Keratinocyte (primary cell): ENCODE results near the gene HDGFL3. TPM values are rescaled to one million over a fixed set of nuclear protein-coding genes. Genes with fewer than 3 reads are reported as not detected.

Experiments used
- DNase-seq: peaks from one replicate; pipeline ENCODE4 v3.0.0-alpha.2; 2011; ENCODE audit warnings: low read depth, missing footprints, low spot score
- FAIRE-seq: peaks from 2 replicates; lab custom pipeline; 2011; peaks lifted over from hg19 to GRCh38; lab: Jason Lieb, UNC
- H2AFZ ChIP-seq: 2 replicates; pipeline ENCODE4 v1.6.0; 2012; ENCODE audit warnings: low read length, control low read depth, inconsistent platforms; ENCODE audit not compliant: control insufficient read depth
- H3K27ac ChIP-seq: 2 replicates; pipeline ENCODE4 v1.5.1; 2011; ENCODE audit warnings: low read length; ENCODE audit not compliant: control insufficient read depth, insufficient read depth
- H3K27me3 ChIP-seq: 3 replicates; pipeline ENCODE4 v1.6.0; 2011; ENCODE audit warnings: low read length; ENCODE audit not compliant: control insufficient read depth, insufficient read depth; ENCODE audit errors: extremely low read depth
- H3K36me3 ChIP-seq, 2 experiments: 2 replicates in 1 of 2; 3 replicates in 1 of 2; pipeline ENCODE4 v1.5.1; 2011; ENCODE audit warnings: low read length in 2 of 2, mild to moderate bottlenecking in 1 of 2; ENCODE audit not compliant: control insufficient read depth in 2 of 2, insufficient read depth in 2 of 2; ENCODE audit errors: extremely low read depth in 1 of 2
- H3K4me1 ChIP-seq: 3 replicates; pipeline ENCODE4 v1.5.1; 2011; ENCODE audit warnings: low read length; ENCODE audit not compliant: control insufficient read depth, insufficient read depth; ENCODE audit errors: extremely low read depth
- H3K4me2 ChIP-seq: 3 replicates; pipeline ENCODE4 v1.6.0; 2011; ENCODE audit warnings: low read depth, low read length; ENCODE audit not compliant: control insufficient read depth, insufficient read depth; ENCODE audit errors: extremely low read depth
- H3K4me3 ChIP-seq, 3 experiments: fragments of 200-600 bp in 1 of 3; sonication (generic) in 1 of 3; 2 replicates in 2 of 3; 3 replicates in 1 of 3; pipeline ENCODE4 v1.5.1; 2011 to 2016; ENCODE audit warnings: low read length in 3 of 3, mild to moderate bottlenecking in 3 of 3, control low read depth in 2 of 3, inconsistent platforms in 1 of 3, low read depth in 1 of 3, mixed read lengths in 1 of 3, mixed run types in 1 of 3, moderate library complexity in 1 of 3; ENCODE audit not compliant: control insufficient read depth in 2 of 3, insufficient read depth in 2 of 3; ENCODE audit errors: extremely low read depth in 1 of 3
- H3K79me2 ChIP-seq: 2 replicates; pipeline ENCODE4 v1.6.0; 2012; ENCODE audit warnings: low read length; ENCODE audit not compliant: control insufficient read depth, insufficient read depth
- H3K9ac ChIP-seq: 3 replicates; pipeline ENCODE4 v1.6.0; 2011; ENCODE audit warnings: low read length; ENCODE audit not compliant: control insufficient read depth, insufficient read depth; ENCODE audit errors: extremely low read depth
- H3K9me1 ChIP-seq: 3 replicates; pipeline ENCODE4 v1.6.0; 2011; ENCODE audit warnings: low read length; ENCODE audit not compliant: control insufficient read depth, insufficient read depth; ENCODE audit errors: extremely low read depth
- H3K9me3 ChIP-seq: 2 replicates; pipeline ENCODE4 v1.5.1; 2012; ENCODE audit warnings: low read depth, low read length; ENCODE audit not compliant: control insufficient read depth
- H4K20me1 ChIP-seq: 3 replicates; pipeline ENCODE4 v1.6.0; 2011; ENCODE audit warnings: low read length; ENCODE audit not compliant: control insufficient read depth, insufficient read depth; ENCODE audit errors: extremely low read depth
- CTCF ChIP-seq, 3 experiments: IDR thresholded peaks in 1 of 3; conservative IDR thresholded peaks in 1 of 3; optimal IDR thresholded peaks in 1 of 3; 2 replicates in 2 of 3; 3 replicates in 1 of 3; pipeline versions ENCODE3 to v1.5.1; 2011; ENCODE audit warnings: low read length in 3 of 3, mild to moderate bottlenecking in 3 of 3, moderate library complexity in 2 of 3, control low read depth in 1 of 3, inconsistent platforms in 1 of 3; ENCODE audit not compliant: insufficient read depth in 2 of 3; ENCODE audit errors: extremely low read depth in 1 of 3
- EZH2 ChIP-seq: IDR thresholded peaks from one replicate; pipeline ENCODE4 v1.6.1; 2012; ENCODE audit warnings: inconsistent platforms, mild to moderate bottlenecking, low read length, moderate library complexity
- dilution Hi-C: fragments of 300-500 bp; cut with MboI; formaldehyde crosslinking; loops from one replicate; pipeline ENCODE4 v1.7.0; 2020; ENCODE audit warnings: low sequenced_read_pairs; ENCODE audit not compliant: extremely low pct_ligation_motif_present
- polyA plus RNA-seq, 5 experiments: library from polyadenylated mRNA; depleted of rRNA in 3 of 5; stranded (reverse) in 3 of 5; stranded (forward) in 1 of 5; unstranded in 1 of 5; fragments of >200 nt; gene quantifications; 1 replicate in 1 of 5; 2 replicates in 3 of 5; 3 replicates in 1 of 5; pipeline versions ENCODE4 v1.2.1 to v1.2.3, GENCODE V29; 2011 to 2012; ENCODE audit warnings: missing spikeins in 2 of 5, low read depth in 1 of 5, low replicate concordance in 1 of 5

The HDGFL3 gene
- polyA plus RNA-seq, 1 donor (not counting 4 experiments of a cell fraction or from before 2014, with no cell fraction given), result 35.1 TPM

GRCh38 chr15:83158393-83158792 lies 49.2 kb downstream of the HDGFL3 start:
- no peak for TF ChIP-seq EZH2
- TF ChIP-seq CTCF (optimal IDR thresholded peaks at IDR 0.05 in 1 of 3, IDR thresholded peaks at IDR 0.05 in 1 of 3, conservative IDR thresholded peaks at IDR 0.05 in 1 of 3; ENCODE audit: extremely low read depth in 1 of 3, insufficient read depth in 2 of 3, low read length in 3 of 3), result no peak
- Histone ChIP-seq H3K27me3 (no peaks in the 10 kb centered on the region), H3K27ac (no peak overlapping the region), H3K9me3 (no peaks in the 10 kb centered on the region), H3K36me3 (peaks cover 1 to 8% of the 10 kb centered on the region in 2 experiments), H3K9me1 (peaks cover 2% of the 10 kb centered on the region), H3K4me1 (no peaks in the 10 kb centered on the region), H3K4me2 (no peak overlapping the region), H2AFZ (no peak overlapping the region), H3K9ac (no peak overlapping the region), H3K4me3 (no peak overlapping the region), H4K20me1 (no peaks in the 10 kb centered on the region), H3K79me2 (no peaks in the 10 kb centered on the region)
- FAIRE-seq, result peak; percentile 81
- dilution Hi-C loops, result no loop called here
- DNase-seq, result no peak

GRCh38 chr15:83155942-83156341 lies 51.7 kb downstream of the HDGFL3 start:
- Histone ChIP-seq H3K27me3 (no peaks in the 10 kb centered on the region), H2AFZ (no peak overlapping the region), H3K79me2 (no peaks in the 10 kb centered on the region), H3K27ac (no peak overlapping the region), H3K9ac (no peak overlapping the region), H3K9me3 (no peaks in the 10 kb centered on the region), H3K4me3 (no peak overlapping the region), H3K36me3 (peaks cover 2 to 8% of the 10 kb centered on the region in 2 experiments), H3K4me1 (no peaks in the 10 kb centered on the region), H3K4me2 (no peak overlapping the region), H4K20me1 (no peaks in the 10 kb centered on the region), H3K9me1 (no peaks in the 10 kb centered on the region)
- dilution Hi-C loops, result no loop called here
- FAIRE-seq (no peak), DNase-seq (no peak)
- no peak for TF ChIP-seq CTCF (optimal IDR thresholded peaks at IDR 0.05 in 1 of 3, IDR thresholded peaks at IDR 0.05 in 1 of 3, conservative IDR thresholded peaks at IDR 0.05 in 1 of 3; ENCODE audit: extremely low read depth in 1 of 3, insufficient read depth in 2 of 3, low read length in 3 of 3)
- TF ChIP-seq EZH2, result no peak
